MCF 10A (cell line): Measurements from ENCODE around the gene DMXL1. TPM values are rescaled to one million over a fixed set of nuclear protein-coding genes. Genes with fewer than 3 reads are reported as not detected.

Experiments used
- BruUV-seq: library from RNA; stranded (reverse); fragments of 400-500 nt; replicated peaks from 2 replicates; lab custom pipeline; 2021; lab: Mats Ljungman, UMichigan
- CTCF ChIA-PET: fragments of 300-600 bp; sonication (Branson Sonifier 250); formaldehyde crosslinking; extraction: SDS; loops from one replicate; lab custom pipeline; 2021; ENCODE audit warnings: antibody characterized with exemption, inconsistent platforms; lab: Yijun Ruan, JAX
- POLR2A ChIA-PET: fragments of 300-600, 350-650 bp; sonication (Branson Sonifier 250); formaldehyde crosslinking; extraction: SDS; loops from one replicate; lab custom pipeline; 2020; ENCODE audit warnings: antibody characterized with exemption, inconsistent platforms; lab: Yijun Ruan, JAX
- DNase-seq: peaks from one replicate; pipeline ENCODE4 v3.0.0-alpha.2; 2018; ENCODE audit not compliant: unreplicated experiment
- H3K27ac Mint-ChIP-seq: one replicate; pipeline ENCODE4 v1.8.0; 2022; ENCODE audit warnings: mild to moderate bottlenecking, low read depth, mixed read lengths; ENCODE audit not compliant: unreplicated experiment
- H3K27me3 Mint-ChIP-seq: one replicate; pipeline ENCODE4 v1.8.0; 2022; ENCODE audit warnings: mixed read lengths; ENCODE audit not compliant: insufficient read depth, unreplicated experiment
- H3K36me3 Mint-ChIP-seq: one replicate; pipeline ENCODE4 v1.8.0; 2022; ENCODE audit warnings: mild to moderate bottlenecking, moderate library complexity, mixed read lengths; ENCODE audit not compliant: insufficient read depth, unreplicated experiment
- H3K4me1 Mint-ChIP-seq: one replicate; pipeline ENCODE4 v1.8.0; 2022; ENCODE audit warnings: mixed read lengths; ENCODE audit not compliant: insufficient read depth, unreplicated experiment
- H3K4me3 Mint-ChIP-seq: one replicate; pipeline ENCODE4 v1.8.0; 2022; ENCODE audit warnings: mild to moderate bottlenecking, moderate library complexity, mixed read lengths; ENCODE audit not compliant: unreplicated experiment
- H3K9me3 Mint-ChIP-seq: one replicate; pipeline ENCODE4 v1.8.0; 2022; ENCODE audit warnings: mixed read lengths; ENCODE audit not compliant: unreplicated experiment
- intact Hi-C: fragments of 100-400 bp; cut with micrococcal nuclease; formaldehyde crosslinking; loops from 2 replicates; pipeline ENCODE4 v1.14.1; 2022
- total RNA-seq: library from RNA; stranded (reverse); gene quantifications from 2 replicates; pipeline ENCODE4 v1.2.3, GENCODE V29; 2022
- TF ChIP-seq, protein P1 (sequence below): fragments of 200-600 bp; IDR thresholded peaks from one replicate; pipeline ENCODE4 v1.8.0; 2022; ENCODE audit warnings: antibody characterized with exemption, mild to moderate bottlenecking; ENCODE audit not compliant: unreplicated experiment

Gene DMXL1
- total RNA-seq, 1 experiment from 2014 or later: 45.1 TPM

- Mint-ChIP-seq H3K27ac (no peak overlapping the region), H3K27me3 (no peaks in the 10 kb centered on the region), H3K4me1 (no peaks in the 10 kb centered on the region), H3K36me3 (peaks cover 5% of the 10 kb centered on the region), H3K4me3 (no peak overlapping the region), H3K9me3 (no peaks in the 10 kb centered on the region)
- ChIA-PET POLR2A (interaction anchor here (1.0 kb wide), 1 partner anchor 18 kb away, joined by 3 read pairs; the partner anchor contains the start of gene DMXL1), CTCF (interaction anchor here (0.7 to 2.1 kb wide), 2 partner anchors 17 to 323 kb away, joined by 3 to 5 read pairs; no protein-coding TSS in a partner anchor)
- intact Hi-C loops: no loop called here
- TF ChIP-seq, protein P1, sequence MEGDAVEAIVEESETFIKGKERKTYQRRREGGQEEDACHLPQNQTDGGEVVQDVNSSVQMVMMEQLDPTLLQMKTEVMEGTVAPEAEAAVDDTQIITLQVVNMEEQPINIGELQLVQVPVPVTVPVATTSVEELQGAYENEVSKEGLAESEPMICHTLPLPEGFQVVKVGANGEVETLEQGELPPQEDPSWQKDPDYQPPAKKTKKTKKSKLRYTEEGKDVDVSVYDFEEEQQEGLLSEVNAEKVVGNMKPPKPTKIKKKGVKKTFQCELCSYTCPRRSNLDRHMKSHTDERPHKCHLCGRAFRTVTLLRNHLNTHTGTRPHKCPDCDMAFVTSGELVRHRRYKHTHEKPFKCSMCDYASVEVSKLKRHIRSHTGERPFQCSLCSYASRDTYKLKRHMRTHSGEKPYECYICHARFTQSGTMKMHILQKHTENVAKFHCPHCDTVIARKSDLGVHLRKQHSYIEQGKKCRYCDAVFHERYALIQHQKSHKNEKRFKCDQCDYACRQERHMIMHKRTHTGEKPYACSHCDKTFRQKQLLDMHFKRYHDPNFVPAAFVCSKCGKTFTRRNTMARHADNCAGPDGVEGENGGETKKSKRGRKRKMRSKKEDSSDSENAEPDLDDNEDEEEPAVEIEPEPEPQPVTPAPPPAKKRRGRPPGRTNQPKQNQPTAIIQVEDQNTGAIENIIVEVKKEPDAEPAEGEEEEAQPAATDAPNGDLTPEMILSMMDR: no peak
- no peak for DNase-seq
- no TSS peak for BruUV-seq
Observed at GRCh38 chr5:119088438-119088837, 17.6 kb downstream of the DMXL1 start.

DNA sequence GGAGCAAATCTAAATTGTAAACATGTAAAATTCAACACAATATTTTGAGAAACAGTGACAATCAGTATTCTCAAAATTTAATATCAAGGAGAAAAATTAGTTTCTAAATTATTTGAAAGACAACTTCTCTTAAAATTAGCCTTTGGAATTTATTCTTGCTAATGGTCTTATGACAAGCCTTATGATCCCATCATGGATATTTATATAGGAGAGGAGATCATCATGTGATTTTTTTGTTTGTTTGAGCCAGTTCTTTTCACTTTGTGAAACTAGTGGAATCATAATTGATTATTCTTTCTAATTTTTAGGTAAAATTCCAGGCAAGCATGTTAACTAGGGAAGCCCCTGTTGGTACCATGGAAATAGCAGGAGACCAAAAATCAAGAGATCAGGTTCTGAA lies 24.7 kb downstream of the DMXL1 start:
- no peaks in the 10 kb centered on the region for H3K9me3 Mint-ChIP-seq
- POLR2A ChIA-PET: no interaction called here
- intact Hi-C loops: no loop called here
- TF ChIP-seq, protein P1: no peak
- H3K36me3 Mint-ChIP-seq: peaks cover 19% of the 10 kb centered on the region
- no peaks in the 10 kb centered on the region for H3K27me3 Mint-ChIP-seq
- H3K27ac Mint-ChIP-seq: no peak overlapping the region
- CTCF ChIA-PET: no interaction called here
- H3K4me1 Mint-ChIP-seq: no peaks in the 10 kb centered on the region
- no peak for DNase-seq
- BruUV-seq: no TSS peak
- no peak overlapping the region for H3K4me3 Mint-ChIP-seq

GRCh38 chr5:119105971-119106370 lies 35.1 kb downstream of the DMXL1 start:
- Mint-ChIP-seq H3K4me1 (no peaks in the 10 kb centered on the region), H3K27me3 (no peaks in the 10 kb centered on the region), H3K4me3 (no peak overlapping the region), H3K27ac (no peak overlapping the region), H3K9me3 (no peaks in the 10 kb centered on the region), H3K36me3 (peaks cover 22% of the 10 kb centered on the region)
- intact Hi-C loops: no loop called here
- no peak for DNase-seq
- CTCF ChIA-PET: interaction anchor here (0.6 kb wide), 2 partner anchors 18 to 113 kb away, joined by 3 read pairs; no protein-coding TSS in a partner anchor
- POLR2A ChIA-PET: no interaction called here
- TF ChIP-seq, protein P1: no peak
- no TSS peak for BruUV-seq

DNA sequence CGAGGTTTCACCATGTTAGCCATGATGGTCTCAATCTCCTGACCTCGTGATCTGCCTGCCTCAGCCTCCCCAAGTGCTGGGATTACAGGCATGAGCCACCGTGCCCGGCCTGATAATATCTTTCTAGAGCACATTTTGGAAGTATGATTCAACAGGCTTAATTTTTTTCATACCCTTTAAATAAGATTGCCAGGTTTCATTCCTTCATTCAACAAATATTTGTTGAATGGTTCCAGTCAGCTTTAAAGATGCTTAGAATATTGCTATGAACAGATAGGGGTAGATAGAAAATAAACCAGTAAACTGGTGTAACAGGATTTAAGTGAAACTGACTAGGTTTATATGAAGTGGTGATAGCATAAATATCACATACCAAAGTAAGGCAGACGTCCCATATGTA lies 41.3 kb downstream of the DMXL1 start:
- intact Hi-C loops: no loop called here
- Mint-ChIP-seq H3K4me1 (no peaks in the 10 kb centered on the region), H3K27ac (no peak overlapping the region), H3K36me3 (peaks cover 48% of the 10 kb centered on the region), H3K27me3 (no peaks in the 10 kb centered on the region), H3K9me3 (no peaks in the 10 kb centered on the region), H3K4me3 (no peak overlapping the region)
- POLR2A ChIA-PET: interaction anchor here (0.6 to 1.9 kb wide), 2 partner anchors 41 to 201 kb away, joined by 3 to 5 read pairs; partner anchors contain the start of gene DMXL1
- TF ChIP-seq, protein P1: no peak
- BruUV-seq: no TSS peak
- CTCF ChIA-PET: no interaction called here
- no peak for DNase-seq
